ENCODE measurements around the gene PHC2.

Gene PHC2

GRCh38 chr1:33289858-33290154, 141.1 kb downstream of the PHC2 start:
- no peaks in the 10 kb centered on the region for H3K4me1 ChIP-seq (ENCODE audit: control insufficient read depth, insufficient read depth, low read length)
- ChIA-PET CTCF (interaction anchor here (1.6 kb wide), 1 partner anchor 8 kb away, joined by 4 read pairs; no protein-coding TSS in a partner anchor), POLR2A (no interaction called here)
- no peak for TF ChIP-seq ZNF654 (tag by site-specific recombination; IDR thresholded peaks at IDR 0.05; ENCODE audit: low read depth)
- no peak for TF ChIP-seq ZNF623 (tag by site-specific recombination; IDR thresholded peaks at IDR 0.05)
- H3K9me3 ChIP-seq (ENCODE audit: control insufficient read depth, insufficient read depth, low read depth, low read length) = no peaks in the 10 kb centered on the region
- H3K36me3 ChIP-seq (ENCODE audit: control insufficient read depth in 2 of 2, insufficient read depth in 1 of 2, low read length in 2 of 2) = peaks cover 0 to 37% of the 10 kb centered on the region in 2 experiments; a peak in 2 of 3 replicates
- H3K4me3 ChIP-seq (ENCODE audit: low read depth, low read length) = no peak overlapping the region
- no peak overlapping the region for H3K27ac ChIP-seq (ENCODE audit: extremely low read depth, low read depth, low read length)

- Histone ChIP-seq H3K27ac (ENCODE audit: extremely low read depth, low read depth, low read length) (no peak overlapping the region), H3K4me1 (ENCODE audit: control insufficient read depth, insufficient read depth, low read length) (no peaks in the 10 kb centered on the region), H3K9me3 (ENCODE audit: control insufficient read depth, insufficient read depth, low read depth, low read length) (no peaks in the 10 kb centered on the region), H3K4me3 (ENCODE audit: low read depth, low read length) (no peak overlapping the region), H3K36me3 (ENCODE audit: control insufficient read depth in 2 of 2, insufficient read depth in 1 of 2, low read length in 2 of 2) (peaks cover 0 to 33% of the 10 kb centered on the region in 2 experiments; a peak in 2 of 3 replicates)
- CTCF ChIA-PET = interaction anchor here (0.6 to 1.6 kb wide), 4 partner anchors 9 to 155 kb away, joined by 3 to 4 read pairs (median 4); no protein-coding TSS in a partner anchor
- POLR2A ChIA-PET = no interaction called here
- no peak for TF ChIP-seq ZNF501 (tag by site-specific recombination; IDR thresholded peaks at IDR 0.05)
- no peak for TF ChIP-seq ZNF530 (tag by site-specific recombination; IDR thresholded peaks at IDR 0.05; ENCODE audit: low read depth)
- no peak for TF ChIP-seq ZNF837 (tag by site-specific recombination; IDR thresholded peaks at IDR 0.05)
- no peak for TF ChIP-seq ZNF114 (tag by site-specific recombination; IDR thresholded peaks at IDR 0.05)
- no peak for TF ChIP-seq ZNF416 (tag by site-specific recombination; IDR thresholded peaks at IDR 0.05)
- no peak for TF ChIP-seq ZNF341 (tag by site-specific recombination; IDR thresholded peaks at IDR 0.05; ENCODE audit: low read depth)
- no peak for TF ChIP-seq ZNF248 (tag by site-specific recombination; IDR thresholded peaks at IDR 0.05)
- no peak for TF ChIP-seq SCRT1 (tag by site-specific recombination; IDR thresholded peaks at IDR 0.05; ENCODE audit: borderline replicate concordance)
- no peak for TF ChIP-seq ZNF292 (tag by site-specific recombination; IDR thresholded peaks at IDR 0.05; ENCODE audit: borderline replicate concordance, low read depth)
- no peak for TF ChIP-seq ZSCAN23 (tag by site-specific recombination; IDR thresholded peaks at IDR 0.05)
Observed at GRCh38 chr1:33288976-33289857, 141.7 kb downstream of the PHC2 start.

- ChIA-PET POLR2A (no interaction called here), CTCF (interaction anchor here (3.1 kb wide), 1 partner anchor 8 kb away, joined by 17 read pairs; no protein-coding TSS in a partner anchor)
- Histone ChIP-seq H3K36me3 (ENCODE audit: control insufficient read depth in 2 of 2, insufficient read depth in 1 of 2, low read length in 2 of 2) (peaks cover 8 to 31% of the 10 kb centered on the region in 2 experiments; a peak in 2 of 3 replicates), H3K27ac (ENCODE audit: extremely low read depth, low read depth, low read length) (no peak overlapping the region), H3K4me3 (ENCODE audit: low read depth, low read length) (no peak overlapping the region), H3K9me3 (ENCODE audit: control insufficient read depth, insufficient read depth, low read depth, low read length) (no peaks in the 10 kb centered on the region), H3K4me1 (ENCODE audit: control insufficient read depth, insufficient read depth, low read length) (no peaks in the 10 kb centered on the region)
- TF ChIP-seq GLIS2 (tag by site-specific recombination; IDR thresholded peaks at IDR 0.05) (no peak), ZNF274 (IDR thresholded peaks at IDR 0.05; ENCODE audit: low read length) (no peak), ZNF274 (tag by site-specific recombination; IDR thresholded peaks at IDR 0.05; ENCODE audit: borderline replicate concordance) (no peak), ELK4 (IDR thresholded peaks at IDR 0.05; ENCODE audit: borderline replicate concordance, low read depth, low read length) (no peak), ZBTB26 (tag by site-specific recombination; optimal IDR thresholded peaks at IDR 0.05) (no peak)
Observed at GRCh38 chr1:33287317-33287716, 143.6 kb downstream of the PHC2 start.
